AG09309 (cell line): ENCODE measurements around the gene CTSO.

ENCODE experiments used
- DNase-seq: peaks from one replicate; pipeline ENCODE4 v3.0.0-alpha.2; 2010; ENCODE audit warnings: low read depth
- H3K4me3 ChIP-seq: 2 replicates; pipeline ENCODE4 v1.5.1; 2011; ENCODE audit warnings: mild to moderate bottlenecking, low read depth, low read length, moderate library complexity; ENCODE audit not compliant: control insufficient read depth
- TF ChIP-seq, protein P1 (sequence below): IDR thresholded peaks from 2 replicates; pipeline ENCODE4 v1.5.1; 2011; ENCODE audit warnings: mild to moderate bottlenecking, low read depth, low read length, inconsistent platforms; ENCODE audit not compliant: insufficient read depth, control insufficient read depth; ENCODE audit errors: missing control alignments

The CTSO gene

DNA sequence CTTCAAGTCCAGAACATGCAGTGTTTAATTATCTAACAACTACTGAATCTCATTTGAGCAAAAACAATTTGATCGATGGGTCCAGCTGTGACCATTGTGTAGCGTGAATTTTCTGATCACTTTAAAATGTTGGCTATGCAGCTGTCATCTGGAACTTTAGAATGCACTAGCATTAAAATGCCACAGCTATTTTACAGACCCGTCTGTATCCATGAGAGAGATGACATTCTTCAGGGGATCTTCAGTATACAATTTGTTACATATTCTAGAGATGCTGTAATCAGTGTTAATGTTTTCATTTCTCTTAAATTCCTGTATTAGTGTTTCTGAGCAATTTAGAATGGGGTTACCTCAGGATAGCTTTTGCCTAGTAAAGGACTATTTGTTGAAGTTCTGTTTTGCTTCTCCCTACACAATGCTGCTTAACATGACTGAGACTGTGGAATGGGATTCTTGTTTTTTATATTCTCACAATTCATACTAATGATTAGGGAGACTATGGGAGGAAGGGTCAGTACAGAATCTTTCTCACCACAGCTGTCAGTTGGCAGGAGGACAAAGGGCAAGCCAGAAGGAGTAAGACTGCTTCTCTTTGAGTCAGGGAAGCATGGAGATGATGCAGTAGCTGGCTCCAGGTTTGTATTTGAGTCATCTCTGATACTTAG lies 13.2 kb upstream of the CTSO start:
- TF ChIP-seq, protein P1, sequence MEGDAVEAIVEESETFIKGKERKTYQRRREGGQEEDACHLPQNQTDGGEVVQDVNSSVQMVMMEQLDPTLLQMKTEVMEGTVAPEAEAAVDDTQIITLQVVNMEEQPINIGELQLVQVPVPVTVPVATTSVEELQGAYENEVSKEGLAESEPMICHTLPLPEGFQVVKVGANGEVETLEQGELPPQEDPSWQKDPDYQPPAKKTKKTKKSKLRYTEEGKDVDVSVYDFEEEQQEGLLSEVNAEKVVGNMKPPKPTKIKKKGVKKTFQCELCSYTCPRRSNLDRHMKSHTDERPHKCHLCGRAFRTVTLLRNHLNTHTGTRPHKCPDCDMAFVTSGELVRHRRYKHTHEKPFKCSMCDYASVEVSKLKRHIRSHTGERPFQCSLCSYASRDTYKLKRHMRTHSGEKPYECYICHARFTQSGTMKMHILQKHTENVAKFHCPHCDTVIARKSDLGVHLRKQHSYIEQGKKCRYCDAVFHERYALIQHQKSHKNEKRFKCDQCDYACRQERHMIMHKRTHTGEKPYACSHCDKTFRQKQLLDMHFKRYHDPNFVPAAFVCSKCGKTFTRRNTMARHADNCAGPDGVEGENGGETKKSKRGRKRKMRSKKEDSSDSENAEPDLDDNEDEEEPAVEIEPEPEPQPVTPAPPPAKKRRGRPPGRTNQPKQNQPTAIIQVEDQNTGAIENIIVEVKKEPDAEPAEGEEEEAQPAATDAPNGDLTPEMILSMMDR = no peak

DNA sequence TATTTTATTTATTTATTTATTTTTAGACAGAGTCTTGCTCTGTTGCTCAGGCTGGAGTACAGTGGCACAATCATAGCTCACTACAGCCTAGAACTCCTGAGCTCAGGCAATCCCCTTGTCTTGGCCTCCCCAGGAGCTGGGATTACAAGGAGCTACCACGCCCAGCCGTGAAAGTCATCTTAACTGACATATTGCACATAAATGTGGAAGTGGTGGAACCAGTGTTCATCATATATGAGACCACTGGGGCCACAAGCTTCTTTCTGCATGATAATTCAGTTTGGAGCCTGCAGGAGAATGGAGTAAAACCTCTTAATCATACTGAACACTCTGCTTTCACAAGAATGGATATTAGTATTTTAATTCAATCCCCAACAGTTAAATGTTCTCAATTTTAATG lies 12.5 kb upstream of the CTSO start:
- TF ChIP-seq, protein P1 = no peak
- no peak for DNase-seq
- H3K4me3 ChIP-seq = no peak overlapping the region

More for the DNA sequence above, 13.2 kb upstream of the CTSO start:
- H3K4me3 ChIP-seq = no peak overlapping the region
- DNase-seq = no peak

DNA sequence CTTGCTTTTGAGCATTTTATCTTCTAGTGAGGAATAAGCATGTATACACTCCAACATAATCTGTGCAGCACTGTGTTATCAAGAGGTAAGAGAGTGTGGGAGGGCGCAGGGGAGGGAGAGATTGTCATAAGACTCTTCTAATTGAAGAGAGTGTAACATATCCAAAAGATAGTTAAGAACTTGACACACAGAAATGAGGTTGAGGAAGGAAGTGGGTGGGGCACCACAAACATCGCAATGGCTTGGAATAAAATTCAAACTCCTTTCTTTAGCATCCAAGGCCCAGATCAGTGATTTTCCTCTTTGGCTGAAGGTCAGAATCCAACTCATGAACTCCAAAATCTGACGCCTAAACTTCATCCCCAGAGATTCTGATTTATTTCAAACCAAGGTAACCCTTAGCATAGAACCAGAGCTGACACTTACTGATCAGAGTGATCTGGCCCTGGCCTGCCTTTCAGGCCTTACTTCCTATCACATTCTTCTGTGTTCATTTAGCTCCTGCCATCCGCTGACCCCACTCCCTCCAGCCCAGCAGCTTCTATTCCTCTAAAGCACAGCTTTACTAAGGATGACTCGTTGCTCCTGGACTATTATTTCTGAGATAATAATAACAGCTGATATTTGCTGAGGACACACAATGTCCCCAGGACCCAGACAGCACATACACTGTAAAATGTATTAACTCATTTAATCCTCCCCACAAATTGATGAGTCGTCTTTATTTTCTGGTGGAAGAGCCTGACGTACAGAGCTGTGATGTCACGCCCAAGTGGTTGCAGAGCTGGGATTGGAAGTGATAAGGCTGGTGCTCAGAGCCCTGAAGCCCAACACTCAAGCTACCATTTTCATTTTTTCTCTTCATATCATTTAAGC lies 10.6 kb upstream of the CTSO start:
- no peak for DNase-seq

DNA sequence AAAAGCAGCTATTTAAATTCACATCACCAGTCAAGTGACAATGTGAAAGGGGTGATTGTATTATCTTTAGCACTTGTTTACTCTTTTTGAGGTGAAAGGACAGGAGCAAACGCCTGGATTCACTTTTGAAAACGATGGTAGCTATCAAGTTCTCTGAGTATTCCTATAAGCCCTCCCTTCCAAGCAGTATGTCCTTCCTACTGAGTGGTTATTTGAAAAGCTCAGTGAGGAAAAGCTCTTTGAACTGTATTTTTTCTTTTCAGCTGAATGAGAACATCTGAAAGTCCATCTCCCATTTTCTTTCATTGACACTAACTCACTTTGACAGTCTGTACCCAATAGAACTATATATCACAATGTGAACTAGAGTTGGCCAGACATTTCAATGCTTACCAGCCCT lies 9.1 kb upstream of the CTSO start:
- no peak for DNase-seq
- H3K4me3 ChIP-seq = no peak overlapping the region
- TF ChIP-seq, protein P1 = no peak

More for the DNA sequence above, 10.6 kb upstream of the CTSO start:
- no peak overlapping the region for H3K4me3 ChIP-seq
- TF ChIP-seq, protein P1 = no peak

DNA sequence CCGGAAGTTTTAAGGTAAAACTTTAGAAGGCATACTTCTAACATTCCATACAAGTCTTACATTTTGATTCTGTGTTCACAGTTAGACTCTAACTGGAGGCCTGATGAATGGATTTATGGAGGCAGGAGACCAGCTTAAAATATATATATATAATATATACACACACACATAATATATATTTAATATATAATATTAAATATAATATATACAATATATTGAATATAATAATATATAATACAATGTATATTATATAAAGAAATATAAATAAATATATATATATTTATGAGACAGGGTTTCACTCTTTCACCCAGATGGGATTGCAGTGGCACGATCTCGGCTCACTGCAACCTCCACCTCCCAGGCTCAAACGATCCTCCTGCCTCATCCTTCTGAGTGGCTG lies 7.9 kb upstream of the CTSO start:
- TF ChIP-seq, protein P1 = no peak
- no peak overlapping the region for H3K4me3 ChIP-seq
- DNase-seq = no peak

DNA sequence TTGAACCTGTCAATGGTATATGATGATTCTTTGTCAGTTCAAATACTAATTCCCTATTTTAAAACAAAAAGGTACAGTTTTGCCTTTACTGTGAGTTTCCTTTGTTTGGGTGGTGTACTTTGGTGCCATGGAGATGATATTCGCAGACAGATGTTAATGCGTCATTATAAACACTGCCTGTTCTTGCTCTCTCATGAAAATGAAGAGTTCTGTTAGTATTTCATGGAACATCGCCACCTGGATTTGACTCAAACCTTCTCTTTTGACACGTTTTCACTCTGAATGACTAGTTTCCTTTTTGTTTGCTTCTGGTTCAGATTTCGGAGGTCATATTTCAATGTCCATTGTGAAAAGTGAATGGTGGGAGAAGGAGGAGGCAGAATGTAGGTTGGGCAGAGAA lies 6.9 kb upstream of the CTSO start:
- TF ChIP-seq, protein P1 = no peak
- DNase-seq = no peak
- no peak overlapping the region for H3K4me3 ChIP-seq
